GM18907 (cell line): ENCODE measurements around the gene MAZ.

Experiments used
- ATAC-seq: cut with Tn5 transposase; IDR thresholded peaks from one replicate; pipeline ENCODE4 v1.9.1; 2021; ENCODE audit warnings: mild to moderate bottlenecking, moderate library complexity; ENCODE audit not compliant: unreplicated experiment

The MAZ gene

DNA sequence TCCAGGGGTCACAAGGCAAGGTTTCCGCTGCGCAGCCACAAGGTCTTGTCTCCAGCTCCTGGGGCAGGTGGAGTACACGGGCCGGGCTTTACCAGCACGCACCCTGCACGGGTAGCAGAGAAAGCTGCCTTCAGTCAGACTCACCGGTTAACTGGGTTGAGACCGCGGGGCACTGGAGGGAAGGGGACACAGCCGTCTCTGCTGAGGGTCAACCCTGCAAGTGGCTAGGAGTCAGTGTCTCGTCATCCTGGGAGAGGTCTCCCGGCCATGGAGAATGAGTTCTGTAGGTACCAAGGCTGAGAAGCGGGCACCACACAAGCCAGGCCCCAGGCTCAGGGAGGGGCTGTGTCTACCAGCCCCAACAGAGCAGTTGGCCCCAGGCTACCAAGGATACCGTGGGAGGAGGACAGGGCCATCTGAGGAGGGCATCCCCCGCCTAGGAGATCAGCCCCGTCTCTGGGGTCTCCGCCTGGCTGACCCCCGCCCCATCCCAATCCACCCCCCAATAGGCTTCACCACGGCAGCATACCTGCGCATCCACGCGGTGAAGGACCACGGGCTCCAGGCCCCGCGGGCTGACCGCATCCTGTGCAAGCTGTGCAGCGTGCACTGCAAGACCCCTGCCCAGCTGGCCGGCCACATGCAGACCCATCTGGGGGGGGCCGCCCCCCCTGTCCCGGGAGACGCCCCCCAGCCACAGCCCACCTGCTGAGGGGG lies 2.9 kb downstream of the MAZ start:
- ATAC-seq = no peak

DNA sequence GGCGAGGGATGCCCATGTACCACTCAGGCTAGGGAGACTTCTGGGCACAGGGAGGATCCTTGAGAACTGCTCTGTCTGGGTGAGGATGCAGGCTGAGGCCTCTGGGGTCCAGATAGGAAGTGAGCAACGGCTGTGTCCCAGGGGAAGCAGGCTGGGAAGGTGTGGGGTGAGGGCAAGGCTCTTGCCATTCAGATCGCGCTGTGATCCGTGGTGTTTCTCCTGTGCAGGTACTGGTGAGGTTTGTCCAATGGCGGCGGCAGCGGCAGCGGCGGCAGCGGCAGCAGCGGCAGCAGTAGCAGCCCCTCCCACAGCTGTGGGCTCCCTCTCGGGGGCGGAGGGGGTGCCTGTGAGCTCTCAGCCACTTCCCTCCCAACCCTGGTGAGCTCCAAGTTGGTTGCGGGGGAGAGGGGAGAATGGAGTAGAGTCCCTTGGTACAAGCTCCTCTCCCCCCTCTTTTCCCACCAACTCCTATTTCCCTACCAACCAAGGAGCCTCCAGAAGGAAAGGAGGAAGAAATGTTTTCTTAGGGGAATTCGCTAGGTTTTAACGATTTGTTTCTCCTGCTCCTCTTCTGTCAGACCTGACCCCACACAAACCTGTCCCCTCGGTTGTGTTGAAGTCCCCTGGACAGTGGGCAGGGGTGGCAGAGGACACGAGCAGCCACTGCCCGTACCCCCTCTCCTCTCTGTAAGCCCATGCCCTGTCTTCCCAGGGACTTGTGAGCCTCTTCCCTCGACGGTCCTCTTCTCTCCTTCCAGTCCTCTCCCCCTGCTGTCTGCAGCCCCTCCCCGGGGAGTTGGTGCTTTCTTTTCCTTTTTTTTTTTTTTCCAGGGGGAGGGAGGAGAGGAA lies 3.7 kb downstream of the MAZ start:
- no peak for ATAC-seq

DNA sequence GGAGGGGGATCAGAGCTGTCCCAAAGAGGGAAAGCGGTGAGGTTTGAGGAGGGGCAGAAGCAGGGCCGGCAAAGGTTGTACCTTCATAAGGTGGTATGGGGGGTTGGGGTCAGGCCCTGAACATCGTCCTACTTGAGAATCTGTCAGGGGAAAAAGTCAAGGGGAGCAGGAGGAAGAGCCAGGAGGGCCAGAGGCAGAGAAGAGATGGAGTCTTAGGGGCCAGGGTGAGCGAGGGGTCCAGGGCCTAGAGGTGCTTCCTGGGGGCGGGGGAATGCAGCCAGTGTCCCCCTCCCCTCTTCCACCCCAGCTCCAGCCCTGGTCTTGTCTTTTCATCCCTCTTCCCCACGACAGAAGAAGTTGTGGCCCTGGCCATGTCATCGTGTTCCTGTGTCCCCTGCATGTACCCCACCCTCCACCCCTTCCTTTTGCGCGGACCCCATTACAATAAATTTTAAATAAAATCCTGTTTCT lies 4.4 kb downstream of the MAZ start:
- no peak for ATAC-seq

DNA sequence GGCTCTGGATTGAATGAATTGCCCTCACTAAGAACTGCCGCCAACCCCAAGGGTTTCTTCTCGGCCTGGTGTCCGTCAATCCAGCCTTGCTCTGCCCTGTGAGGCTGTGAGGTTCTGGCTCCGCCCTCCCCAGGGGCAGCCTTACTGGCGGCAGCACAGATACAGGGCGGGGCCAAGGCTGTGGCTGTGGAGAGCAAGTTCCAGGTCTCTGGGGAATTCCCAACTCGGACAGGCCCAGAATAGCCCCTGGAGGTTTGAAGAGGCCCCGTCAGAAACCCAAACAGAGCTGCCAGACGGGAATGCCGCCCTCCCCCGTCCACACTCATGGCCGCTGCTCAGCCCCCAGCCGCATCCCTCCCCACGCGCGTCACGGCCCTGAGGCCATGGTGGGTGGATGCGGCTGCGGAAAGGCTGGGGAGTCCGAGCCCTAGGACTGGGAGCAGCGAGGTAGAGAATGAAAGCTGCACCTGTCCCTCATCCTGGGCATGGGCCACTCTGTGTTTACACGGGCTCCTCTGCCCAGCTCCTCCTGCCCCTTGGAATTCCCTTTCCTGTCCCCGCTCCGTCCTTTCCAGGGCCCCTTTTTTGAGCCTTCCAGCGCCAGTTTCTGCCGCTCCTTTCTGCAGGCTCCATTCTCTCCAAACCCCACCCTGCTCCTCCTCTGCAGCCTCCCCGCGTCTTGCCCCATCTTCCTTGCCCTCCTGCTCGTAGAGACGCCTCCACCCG lies 5.0 kb downstream of the MAZ start:
- ATAC-seq = peak; percentile 30

DNA sequence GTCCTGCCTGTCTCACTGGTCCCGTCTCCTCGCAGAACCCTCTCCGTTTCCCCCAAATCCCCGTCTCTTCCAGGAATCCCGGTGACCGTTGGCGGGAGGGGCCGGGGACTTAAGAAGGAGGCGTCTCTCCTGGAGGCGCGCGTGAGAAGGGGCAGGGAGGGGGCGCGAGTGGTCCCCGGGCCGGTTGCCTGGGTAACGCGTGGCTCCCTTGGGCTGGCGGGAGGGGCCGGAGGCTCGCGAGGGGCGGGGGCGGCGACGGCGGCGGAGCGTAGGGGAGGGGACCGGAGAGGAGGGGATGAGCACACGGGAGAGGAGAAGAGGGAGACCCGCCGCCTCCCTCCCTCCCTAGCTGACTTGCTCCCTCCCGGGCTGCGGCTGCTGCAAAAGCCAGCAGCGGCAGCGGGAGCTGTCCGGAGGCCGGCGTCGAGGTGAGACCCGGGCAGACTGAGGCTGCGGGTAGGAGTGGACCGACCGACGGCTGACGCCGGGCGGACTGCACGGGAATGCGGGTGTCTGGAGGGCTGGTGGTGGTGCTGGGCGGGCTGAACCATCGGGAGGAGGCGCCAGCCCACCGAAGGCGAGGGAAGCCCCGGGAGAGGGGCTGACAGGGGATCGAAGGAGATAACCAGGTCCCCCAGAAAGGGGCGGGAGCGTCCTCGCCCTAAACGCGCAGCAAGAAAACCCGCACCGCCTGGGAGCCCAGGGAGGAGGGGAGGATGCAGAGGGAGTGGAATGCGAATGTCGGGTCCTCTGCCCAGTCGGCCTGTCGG lies 5.8 kb downstream of the MAZ start, which contains the start of gene PRRT2:
PRRT2 (plus strand) TSS at position 298 of the 770 bp plus-strand sequence. CDS start 862 bp downstream, outside the sequence.
- no peak for ATAC-seq

DNA sequence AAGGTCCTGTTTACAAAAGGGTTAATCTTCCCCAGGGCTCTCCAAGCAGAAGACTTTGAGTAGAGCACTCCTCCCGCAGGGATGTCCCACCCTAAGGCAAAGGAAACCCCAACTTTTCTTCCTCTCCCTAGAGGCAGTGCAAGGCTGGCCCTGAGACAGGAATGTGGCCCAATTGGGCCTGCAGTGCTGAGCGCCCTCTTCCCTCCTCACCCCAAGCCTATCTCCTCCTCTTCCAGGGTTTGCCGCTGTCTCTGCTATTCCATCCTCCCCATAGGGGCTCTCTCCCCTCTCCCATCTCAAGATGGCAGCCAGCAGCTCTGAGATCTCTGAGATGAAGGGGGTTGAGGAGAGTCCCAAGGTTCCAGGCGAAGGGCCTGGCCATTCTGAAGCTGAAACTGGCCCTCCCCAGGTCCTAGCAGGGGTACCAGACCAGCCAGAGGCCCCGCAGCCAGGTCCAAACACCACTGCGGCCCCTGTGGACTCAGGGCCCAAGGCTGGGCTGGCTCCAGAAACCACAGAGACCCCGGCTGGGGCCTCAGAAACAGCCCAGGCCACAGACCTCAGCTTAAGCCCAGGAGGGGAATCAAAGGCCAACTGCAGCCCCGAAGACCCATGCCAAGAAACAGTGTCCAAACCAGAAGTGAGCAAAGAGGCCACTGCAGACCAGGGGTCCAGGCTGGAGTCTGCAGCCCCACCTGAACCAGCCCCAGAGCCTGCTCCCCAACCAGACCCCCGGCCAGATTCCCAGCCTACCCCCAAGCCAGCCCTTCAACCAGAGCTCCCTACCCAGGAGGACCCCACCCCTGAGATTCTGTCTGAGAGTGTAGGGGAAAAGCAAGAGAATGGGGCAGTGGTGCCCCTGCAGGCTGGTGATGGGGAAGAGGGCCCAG lies 6.7 kb downstream of the MAZ start:
- no peak for ATAC-seq

DNA sequence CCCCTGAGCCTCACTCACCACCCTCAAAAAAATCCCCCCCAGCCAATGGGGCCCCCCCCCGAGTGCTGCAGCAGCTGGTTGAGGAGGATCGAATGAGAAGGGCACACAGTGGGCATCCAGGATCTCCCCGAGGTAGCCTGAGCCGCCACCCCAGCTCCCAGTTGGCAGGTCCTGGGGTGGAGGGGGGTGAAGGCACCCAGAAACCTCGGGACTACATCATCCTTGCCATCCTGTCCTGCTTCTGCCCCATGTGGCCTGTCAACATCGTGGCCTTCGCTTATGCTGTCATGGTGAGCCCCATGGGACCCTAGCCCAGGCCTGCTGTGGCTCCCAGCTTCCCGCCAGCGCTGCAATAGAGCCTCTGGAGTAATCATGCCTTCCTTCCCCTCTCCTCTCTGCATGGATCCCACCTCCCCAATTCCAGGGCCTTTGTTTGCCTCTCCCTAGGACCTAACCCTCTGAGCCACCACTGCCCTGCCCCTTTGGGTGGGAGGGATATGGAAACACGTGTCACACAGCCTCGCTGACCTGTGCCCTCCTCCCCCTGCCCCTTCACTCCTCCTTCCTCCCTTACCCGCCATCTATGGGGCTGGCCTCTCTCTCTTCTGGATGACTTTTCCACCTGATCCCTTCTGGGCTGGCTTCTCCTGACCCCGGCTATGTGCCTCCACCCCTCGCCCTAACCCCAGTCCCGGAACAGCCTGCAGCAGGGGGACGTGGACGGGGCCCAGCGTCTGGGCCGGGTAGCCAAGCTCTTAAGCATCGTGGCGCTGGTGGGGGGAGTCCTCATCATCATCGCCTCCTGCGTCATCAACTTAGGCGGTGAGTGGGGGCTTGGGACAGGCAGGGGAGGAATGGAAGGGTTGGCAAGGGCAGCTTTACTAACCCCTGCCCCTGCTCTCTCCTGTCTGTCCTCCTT lies 7.6 kb downstream of the MAZ start:
- no peak for ATAC-seq

DNA sequence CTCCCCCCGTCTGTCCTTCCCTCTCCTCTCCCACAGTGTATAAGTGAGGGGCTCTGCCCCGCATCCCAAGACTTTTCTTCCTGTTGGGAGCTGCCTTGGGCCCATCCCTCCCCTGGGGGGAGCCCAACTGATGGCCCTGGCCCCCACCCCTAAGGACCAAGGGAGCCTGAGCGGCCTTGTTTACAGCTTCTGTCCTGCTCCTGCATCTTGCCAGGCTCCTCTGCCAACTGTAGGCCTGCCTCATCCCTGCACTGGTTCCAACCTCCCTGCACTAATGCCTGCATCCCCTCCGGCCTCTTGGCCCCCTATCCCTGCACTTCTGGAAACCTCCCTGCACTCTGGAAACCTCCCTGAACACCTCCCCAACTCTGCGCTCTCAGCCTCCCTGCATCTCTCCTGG lies 8.3 kb downstream of the MAZ start:
- ATAC-seq = no peak

DNA sequence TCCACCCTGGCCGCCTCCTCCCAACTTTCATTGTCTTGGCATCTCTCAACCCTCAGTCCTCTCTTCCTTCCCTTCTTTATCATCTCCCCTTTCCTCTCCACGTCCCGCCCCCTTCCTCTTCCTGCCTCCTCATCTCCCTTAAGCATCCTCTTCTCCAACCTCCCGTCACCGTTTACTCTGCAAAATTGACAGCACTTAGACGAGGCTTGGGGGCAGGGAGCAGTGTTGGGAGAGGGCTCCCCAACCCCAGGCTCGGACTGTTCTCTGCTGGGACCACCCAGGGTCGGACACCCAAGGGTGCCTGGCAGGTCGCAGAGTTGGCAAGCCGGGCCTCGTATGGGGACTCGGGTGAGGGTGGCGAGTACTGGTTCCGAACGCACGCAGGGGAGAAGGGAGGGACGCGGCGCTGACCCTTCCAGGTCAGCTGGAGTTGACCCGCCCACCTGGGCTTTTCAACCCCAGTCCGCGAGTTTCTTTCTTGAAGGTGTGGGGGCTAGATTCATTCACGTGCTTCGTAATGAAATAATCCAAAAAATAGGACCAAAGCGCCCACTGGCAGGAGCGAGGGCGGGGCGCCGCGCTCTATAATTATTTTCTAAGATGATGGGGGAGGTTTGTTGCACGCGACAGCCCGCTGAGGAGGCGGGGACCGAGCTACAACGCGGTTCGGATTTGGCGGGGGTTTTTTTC lies 8.8 kb downstream of the MAZ start:
- ATAC-seq = no peak

DNA sequence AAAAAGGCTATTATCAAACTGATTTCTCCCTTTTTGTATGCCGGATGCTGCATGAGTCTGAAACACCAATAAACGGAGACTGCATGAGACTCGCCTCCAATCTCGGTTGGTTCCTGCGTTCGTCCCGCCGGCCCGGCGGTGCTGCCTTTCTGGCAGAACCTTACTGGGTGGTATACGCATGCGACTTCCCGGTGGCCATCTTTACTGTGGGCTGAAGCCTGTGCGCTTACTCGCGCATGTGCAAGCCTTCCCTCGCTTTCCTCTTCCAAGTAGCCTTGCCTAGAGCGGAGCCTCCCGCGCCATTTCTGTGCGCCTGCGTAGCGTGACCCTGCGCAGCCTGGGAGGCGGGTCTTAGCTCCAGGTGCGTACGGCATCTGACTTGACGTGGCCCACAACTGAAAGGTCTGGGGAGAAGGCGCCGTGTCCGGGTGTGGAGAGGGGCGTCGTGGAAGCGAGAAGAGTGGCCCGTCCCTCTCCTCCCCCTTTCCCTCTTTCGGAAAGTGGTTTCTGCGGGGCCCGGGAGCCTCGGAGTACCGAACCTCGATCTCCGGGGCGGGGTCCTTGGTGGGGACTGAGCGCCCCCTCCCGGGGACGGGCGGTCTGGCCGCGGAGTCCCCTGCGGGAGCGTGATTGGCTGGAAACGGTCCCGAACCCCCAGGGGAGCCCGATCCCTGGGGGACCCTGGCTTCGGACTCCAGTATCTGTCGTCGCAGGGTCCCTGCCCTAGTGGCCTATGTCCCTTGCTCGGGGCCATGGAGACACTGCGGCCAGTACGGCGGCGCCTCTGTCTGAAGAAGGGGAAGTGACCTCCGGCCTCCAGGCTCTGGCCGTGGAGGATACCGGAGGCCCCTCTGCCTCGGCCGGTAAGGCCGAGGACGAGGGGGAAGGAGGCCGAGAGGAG lies 9.7 kb downstream of the MAZ start, which contains the start of gene PAGR1:
PAGR1 (plus strand) TSS at position 360 of the 901 bp plus-strand sequence; CDS start at position 734, 374 bp downstream.
- ATAC-seq = peak; percentile 65

DNA sequence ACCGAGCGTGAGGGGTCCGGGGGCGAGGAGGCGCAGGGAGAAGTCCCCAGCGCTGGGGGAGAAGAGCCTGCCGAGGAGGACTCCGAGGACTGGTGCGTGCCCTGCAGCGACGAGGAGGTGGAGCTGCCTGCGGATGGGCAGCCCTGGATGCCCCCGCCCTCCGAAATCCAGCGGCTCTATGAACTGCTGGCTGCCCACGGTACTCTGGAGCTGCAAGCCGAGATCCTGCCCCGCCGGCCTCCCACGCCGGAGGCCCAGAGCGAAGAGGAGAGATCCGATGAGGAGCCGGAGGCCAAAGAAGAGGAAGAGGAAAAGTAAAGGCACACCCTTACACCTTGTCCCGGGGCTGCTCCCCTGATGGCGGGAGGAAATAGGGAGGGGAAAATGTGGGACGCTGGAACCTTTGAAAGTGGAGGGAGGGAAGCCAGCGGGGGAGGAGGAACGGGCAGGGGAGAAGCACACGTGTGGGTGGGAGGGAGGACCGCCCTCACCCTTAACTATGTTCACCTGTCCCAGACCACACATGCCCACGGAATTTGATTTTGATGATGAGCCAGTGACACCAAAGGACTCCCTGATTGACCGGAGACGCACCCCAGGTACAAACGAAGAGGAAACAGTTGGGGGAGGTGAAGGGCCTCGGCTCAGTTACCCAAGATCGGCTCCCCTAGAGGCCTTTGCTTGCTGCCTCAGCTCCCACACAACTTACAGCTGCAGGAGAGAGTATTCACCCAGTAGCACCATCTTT lies 10.5 kb downstream of the MAZ start:
- ATAC-seq = peak; percentile 18

DNA sequence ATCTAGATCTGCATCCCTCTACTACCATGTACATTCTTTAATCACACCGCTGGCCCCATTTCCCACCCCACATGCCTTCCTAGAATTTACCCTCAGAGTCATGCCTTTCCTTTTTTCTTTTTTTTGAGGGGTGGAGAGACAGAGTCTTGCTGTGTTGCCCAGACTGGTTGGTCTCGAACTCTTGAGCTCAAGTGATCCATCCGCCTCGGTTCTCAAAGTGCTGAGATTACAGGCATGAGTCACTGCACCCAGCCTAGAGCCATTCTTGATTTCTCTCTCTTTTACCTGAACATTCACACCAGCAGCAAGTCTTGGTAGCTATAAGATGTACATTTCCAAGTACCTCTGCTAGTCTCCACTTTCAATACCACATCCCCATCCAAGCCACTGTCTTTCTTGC lies 11.8 kb downstream of the MAZ start:
- ATAC-seq = no peak

DNA sequence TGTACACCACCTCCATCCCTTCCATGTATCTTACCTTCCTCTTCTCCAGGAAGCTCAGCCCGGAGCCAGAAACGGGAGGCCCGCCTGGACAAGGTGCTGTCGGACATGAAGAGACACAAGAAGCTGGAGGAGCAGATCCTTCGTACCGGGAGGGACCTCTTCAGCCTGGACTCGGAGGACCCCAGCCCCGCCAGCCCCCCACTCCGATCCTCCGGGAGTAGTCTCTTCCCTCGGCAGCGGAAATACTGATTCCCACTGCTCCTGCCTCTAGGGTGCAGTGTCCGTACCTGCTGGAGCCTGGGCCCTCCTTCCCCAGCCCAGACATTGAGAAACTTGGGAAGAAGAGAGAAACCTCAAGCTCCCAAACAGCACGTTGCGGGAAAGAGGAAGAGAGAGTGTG lies 13.2 kb downstream of the MAZ start:
- no peak for ATAC-seq

DNA sequence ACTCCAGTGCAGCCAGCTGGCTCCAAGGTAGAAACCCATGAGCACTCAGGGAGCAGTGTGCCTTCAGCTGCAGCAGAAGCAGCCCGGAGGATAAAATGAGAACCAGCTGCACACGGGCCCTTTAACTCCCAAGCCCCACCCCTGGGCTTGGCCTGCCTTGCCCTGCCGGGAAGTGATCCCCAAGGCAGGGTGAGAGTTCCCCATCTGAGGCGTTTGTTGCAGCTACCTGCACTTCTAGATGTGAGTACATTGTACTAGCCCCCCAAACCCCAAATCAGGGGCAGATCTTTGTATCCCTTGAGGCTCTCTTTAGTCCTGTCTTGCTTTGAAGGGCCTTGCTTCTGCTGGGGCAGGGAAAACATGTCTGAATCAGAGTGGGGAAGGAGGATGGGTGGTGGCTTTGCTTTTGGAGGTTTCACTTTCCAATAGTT lies 14.0 kb downstream of the MAZ start, which contains the start of gene MVP:
MVP (plus strand) TSS at position 192 of the 431 bp plus-strand sequence. CDS start 10,088 bp downstream, outside the sequence.
- no peak for ATAC-seq

DNA sequence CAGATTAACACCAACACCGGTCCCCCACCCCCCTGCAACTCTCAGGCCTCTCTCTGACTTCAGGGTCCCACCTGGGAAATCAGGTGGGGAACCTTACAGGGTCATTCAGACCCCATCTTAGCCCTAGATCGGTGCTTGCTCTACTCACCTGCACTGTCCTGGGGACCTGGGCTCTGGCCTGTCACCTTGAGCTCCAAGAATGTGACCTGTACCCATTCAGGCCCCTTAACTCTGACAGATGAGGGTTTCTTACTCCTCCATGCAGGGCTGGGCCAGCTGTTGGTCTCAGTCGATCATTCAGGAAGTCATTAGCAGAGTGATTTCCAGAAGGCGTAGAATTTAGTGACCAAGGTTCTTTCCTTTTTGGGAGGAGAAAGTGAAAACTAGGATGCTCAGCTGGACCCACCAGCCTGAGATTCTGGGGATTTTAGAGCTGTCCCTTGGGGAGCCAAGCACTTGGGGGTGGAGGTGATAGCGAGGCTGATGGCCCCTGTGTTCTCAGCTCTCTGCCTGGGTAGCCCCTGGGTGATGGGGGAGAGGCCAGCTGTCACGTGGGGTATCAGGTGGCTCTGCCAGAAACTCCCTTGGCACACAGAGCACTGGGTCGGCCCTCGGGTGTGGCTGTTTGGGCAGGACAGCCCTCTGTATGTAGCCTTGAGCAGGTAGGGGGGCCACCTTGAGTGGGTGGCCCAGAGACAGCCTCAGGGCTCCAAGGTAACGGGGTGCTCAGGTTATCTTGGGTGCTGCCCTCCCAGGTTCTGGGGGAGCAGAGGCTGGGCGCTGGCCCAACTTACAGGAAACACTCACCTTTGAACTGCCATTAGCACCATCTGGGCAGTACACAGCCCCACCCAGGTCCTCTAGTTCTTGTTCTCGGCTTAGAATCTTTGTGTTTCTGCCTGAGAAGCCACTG lies 14.7 kb downstream of the MAZ start:
- peak; percentile 58 for ATAC-seq
